NOMO-1 (cell line): Measurements from ENCODE around the gene GGTLC3.
"Not testable (repeated sequence)": the region's sequence is repeated elsewhere in the genome, so short reads cannot be mapped to it uniquely, and the experiment has no call there.

Experiments used
- DNase-seq, 2 experiments: peaks; one replicate each; lab custom pipeline; 2025; ENCODE audit not compliant: unreplicated experiment in 2 of 2; lab: John Stamatoyannopoulos, UW

GGTLC3 gene

DNA sequence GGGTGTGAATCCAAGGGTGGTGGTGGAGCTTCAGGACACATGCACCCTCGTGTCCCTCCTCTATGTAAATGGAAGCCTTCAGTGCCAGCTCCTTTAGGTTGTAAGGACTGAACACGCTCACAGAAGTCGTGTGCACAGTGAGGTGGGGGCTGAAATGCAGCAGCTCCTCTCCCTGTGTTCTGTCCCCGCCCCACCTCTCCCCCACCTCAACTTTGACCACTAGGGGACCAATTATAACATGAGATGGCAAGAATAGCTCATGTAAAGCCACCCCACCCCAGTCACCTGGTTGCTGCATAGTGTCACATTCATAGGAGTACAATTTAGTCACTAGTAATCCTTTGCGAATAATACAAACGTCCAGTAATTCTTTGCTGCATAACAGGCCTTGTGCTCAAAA, 4.8 kb upstream of the GGTLC3 start:
- DNase-seq: not testable (repeated sequence)

DNA sequence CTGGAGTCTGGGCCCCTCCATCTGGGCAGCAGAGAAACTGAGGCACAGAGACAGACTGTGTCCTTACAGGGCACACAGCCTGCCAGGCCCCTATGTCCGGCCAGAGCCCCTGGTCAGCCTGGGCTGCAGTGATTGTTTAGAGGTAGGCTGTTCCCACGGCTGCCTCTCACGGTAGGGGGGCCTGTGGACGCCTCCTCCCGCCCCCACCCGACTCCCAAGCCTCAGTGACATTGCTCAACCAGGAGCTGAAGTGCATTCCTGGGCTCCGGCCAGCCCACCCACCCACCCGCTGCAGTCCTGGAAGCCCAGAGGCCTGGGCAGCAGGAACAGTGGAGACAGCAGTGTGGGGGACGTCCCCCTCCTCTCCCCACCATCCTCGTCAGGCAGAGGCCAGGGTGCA, 4.5 kb downstream of the GGTLC3 start:
- not testable (repeated sequence) for DNase-seq

DNA sequence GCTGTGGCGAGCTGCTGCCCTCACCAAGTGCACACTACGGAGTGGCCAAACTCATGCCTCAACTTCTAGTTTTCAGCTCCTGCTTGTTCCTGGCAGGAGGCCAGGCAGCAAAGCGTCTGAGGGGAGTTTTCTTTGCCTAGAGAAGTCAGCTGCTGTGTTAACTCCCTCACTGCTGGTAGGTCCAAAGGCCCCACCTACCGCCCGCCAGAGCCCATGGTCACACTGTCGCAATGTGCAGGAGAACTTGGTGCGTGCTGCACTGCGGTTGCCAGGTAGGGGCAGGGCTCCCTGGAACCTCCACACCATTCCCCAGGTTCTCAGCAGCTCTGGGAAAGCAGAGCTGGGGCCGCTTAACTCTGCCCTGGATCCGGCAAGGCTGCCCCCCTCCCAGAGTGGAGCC, 5.6 kb downstream of the GGTLC3 start:
- DNase-seq: not testable (repeated sequence)

DNA sequence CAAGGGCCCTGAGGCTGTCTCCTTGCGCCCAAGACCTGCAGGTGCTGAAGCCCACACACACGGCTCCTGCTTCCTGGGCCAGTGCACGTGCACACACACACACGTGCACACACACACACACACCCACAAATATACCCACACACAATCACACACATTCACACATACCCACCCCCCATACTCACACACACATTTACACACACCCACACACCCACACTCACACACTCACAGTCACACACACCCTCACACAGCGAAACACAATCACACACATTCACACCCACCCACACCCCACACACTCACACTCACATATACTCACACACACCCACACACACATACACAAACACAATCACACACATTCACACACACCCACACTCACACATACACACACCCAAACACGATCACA, 6.6 kb downstream of the GGTLC3 start:
- not testable (repeated sequence) for DNase-seq

DNA sequence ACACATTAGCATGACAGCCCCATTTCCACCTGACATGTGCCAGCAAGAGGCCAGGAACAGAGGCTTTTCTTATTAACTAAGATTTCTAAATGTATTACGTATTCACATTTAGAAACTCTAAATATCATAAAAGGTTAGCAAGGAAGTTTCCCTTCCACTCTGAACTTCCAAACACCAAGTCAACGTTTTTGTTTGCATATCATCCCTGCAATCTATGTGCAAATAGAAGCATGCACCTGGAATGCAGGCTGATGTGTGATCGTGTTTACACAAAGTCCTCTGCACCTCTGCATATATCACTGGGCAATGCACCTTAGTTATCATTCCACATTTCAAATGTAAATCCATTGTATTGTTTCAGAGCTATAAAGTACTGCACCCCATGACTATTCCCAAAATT, 21.7 kb downstream of the GGTLC3 start:
- DNase-seq: not testable (repeated sequence)
